Stomach (tissue), 9 donors: Measurements from ENCODE around the gene CFAP299. TPM values are rescaled to one million over a fixed set of nuclear protein-coding genes. Genes with fewer than 3 reads are reported as not detected.

ENCODE experiments used
- DNase-seq, 2 donors: peaks; one replicate each; pipeline versions ENCODE4 v3.0.0 to v3.0.0-alpha.2; 2013 to 2019
- H3K27ac ChIP-seq, 5 donors: fragments of 200-600 bp in 4 of 5; sonication (generic) in 4 of 5; one replicate each; pipeline ENCODE4 v1.5.1; 2013 to 2019; ENCODE audit warnings: mild to moderate bottlenecking in 1 of 5, moderate library complexity in 1 of 5
- H3K27me3 ChIP-seq, 3 donors: fragments of 200-600 bp; sonication (generic); one replicate each; pipeline ENCODE4 v1.5.1; 2017 to 2019; ENCODE audit warnings: mixed run types in 1 of 3
- H3K36me3 ChIP-seq, 4 donors: fragments of 200-600 bp; sonication (generic); 1 replicate in 3 of 4; 2 replicates in 1 of 4; pipeline ENCODE4 v1.5.1; 2016 to 2019
- H3K4me1 ChIP-seq, 4 donors: fragments of 200-600 bp; sonication (generic); one replicate each; pipeline ENCODE4 v1.5.1; 2016 to 2019
- H3K4me3 ChIP-seq, 4 donors: fragments of 200-600 bp; sonication (generic) in 3 of 4; one replicate each; pipeline ENCODE4 v1.5.1; 2016 to 2019; ENCODE audit warnings: mild to moderate bottlenecking in 1 of 4
- H3K9me3 ChIP-seq, 4 donors: fragments of 200-600 bp; sonication (generic); one replicate each; pipeline ENCODE4 v1.5.1; 2016 to 2019
- EP300 ChIP-seq: sonication (generic); formaldehyde crosslinking; IDR thresholded peaks from one replicate; pipeline ENCODE4 v1.6.1; 2017; ENCODE audit warnings: antibody characterized with exemption
- POLR2A ChIP-seq, 4 donors: fragments of 450-650 bp; IDR thresholded peaks; one replicate each; pipeline ENCODE4 v1.6.1; 2016; ENCODE audit warnings: antibody characterized with exemption in 4 of 4, control low read depth in 2 of 4, mild to moderate bottlenecking in 1 of 4, moderate library complexity in 1 of 4
- POLR2AphosphoS5 ChIP-seq, 3 donors: sonication (generic); formaldehyde crosslinking; IDR thresholded peaks; one replicate each; pipeline ENCODE4 v1.6.1; 2016; ENCODE audit warnings: antibody characterized with exemption in 3 of 3
- WGBS, 5 donors: extraction: QIAGEN DNeasy Blood & Tissue Kit in 3 of 5; methylation state at CpG; one replicate each; pipeline versions ENCODE4 v1.1.5 to v1.1.7; 2013 to 2018; 5-methylcytosine and 5-hydroxymethylcytosine counted together
- intact Hi-C: fragments of 100-400 bp; cut with DNase I; formaldehyde crosslinking; loops from one replicate; pipeline ENCODE4 v1.15.1; 2023; ENCODE audit warnings: low total_unique reads
- polyA plus RNA-seq, 3 donors: library from polyadenylated mRNA; stranded (reverse); fragments of 200-250 nt; gene quantifications; one replicate each; pipeline ENCODE4 v1.2.3, GENCODE V29; 2013
- total RNA-seq, 5 donors: library from RNA; depleted of rRNA; stranded (reverse); fragments of >200 nt; gene quantifications; one replicate each; pipeline versions ENCODE4 v1.1.0 to v1.2.3, GENCODE V29; 2014 to 2016
- TF ChIP-seq, protein P1 (sequence below), 7 experiments: fragments of 450-650 bp in 4 of 7; fragments of 200-600 bp in 3 of 7; sonication (generic) in 3 of 7; IDR thresholded peaks; one replicate each; pipeline ENCODE4 v1.5.1; 2016 to 2019; ENCODE audit warnings: antibody characterized with exemption in 7 of 7, control low read depth in 2 of 7, mild to moderate bottlenecking in 1 of 7
- donor health status: healthy with polysubstance abuse.
- donor health status: Bipolar disorder and iron deficiency.
- donor health status: healthy.

The CFAP299 gene
- total and polyA plus RNA-seq, 8 donors: 0.73 TPM; not detected in 7

DNA sequence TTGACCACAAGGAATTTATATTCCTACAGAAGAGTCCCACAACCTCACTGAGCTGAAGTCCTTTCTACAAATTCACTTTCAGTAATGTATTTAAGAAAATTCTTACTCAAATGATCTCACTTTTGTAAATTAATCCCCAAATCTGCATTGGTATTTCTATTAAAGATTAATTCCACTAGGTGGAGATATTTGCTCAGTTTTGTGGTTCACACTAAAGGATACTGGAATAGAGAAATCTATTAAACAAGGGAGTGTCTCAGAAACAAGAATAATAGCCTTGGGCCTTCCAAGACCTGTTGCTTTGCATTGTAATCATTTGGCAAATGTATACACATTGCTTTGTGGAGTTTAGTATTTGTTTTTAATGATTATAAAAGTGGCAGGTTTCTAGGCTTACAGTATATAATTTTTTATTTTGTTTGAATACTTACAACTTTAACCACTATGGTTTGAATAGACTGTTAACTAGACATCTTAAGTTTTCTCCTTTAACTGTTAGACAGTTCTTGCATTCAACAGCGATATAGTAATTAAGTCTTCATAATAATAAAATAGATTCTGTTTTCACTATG, 25.9 kb downstream of the CFAP299 start:
- WGBS, 5 donors: 53 to 85% (median 70%) methylated on average over 1 of the region's 1 CpG
- TF ChIP-seq, protein P1, sequence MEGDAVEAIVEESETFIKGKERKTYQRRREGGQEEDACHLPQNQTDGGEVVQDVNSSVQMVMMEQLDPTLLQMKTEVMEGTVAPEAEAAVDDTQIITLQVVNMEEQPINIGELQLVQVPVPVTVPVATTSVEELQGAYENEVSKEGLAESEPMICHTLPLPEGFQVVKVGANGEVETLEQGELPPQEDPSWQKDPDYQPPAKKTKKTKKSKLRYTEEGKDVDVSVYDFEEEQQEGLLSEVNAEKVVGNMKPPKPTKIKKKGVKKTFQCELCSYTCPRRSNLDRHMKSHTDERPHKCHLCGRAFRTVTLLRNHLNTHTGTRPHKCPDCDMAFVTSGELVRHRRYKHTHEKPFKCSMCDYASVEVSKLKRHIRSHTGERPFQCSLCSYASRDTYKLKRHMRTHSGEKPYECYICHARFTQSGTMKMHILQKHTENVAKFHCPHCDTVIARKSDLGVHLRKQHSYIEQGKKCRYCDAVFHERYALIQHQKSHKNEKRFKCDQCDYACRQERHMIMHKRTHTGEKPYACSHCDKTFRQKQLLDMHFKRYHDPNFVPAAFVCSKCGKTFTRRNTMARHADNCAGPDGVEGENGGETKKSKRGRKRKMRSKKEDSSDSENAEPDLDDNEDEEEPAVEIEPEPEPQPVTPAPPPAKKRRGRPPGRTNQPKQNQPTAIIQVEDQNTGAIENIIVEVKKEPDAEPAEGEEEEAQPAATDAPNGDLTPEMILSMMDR (IDR thresholded peaks at IDR 0.05): peak in 3 of 7 experiments; percentile 18 to 33 (median 22)
- TF ChIP-seq POLR2A (IDR thresholded peaks at IDR 0.05): no peak
- H3K27me3 ChIP-seq: peaks cover 0 to 17% (median 6%) of the 10 kb centered on the region in 3 donors
- no peak overlapping the region for H3K27ac ChIP-seq
- H3K36me3 ChIP-seq: no peaks in the 10 kb centered on the region
- no peaks in the 10 kb centered on the region for H3K4me1 ChIP-seq
- no peak overlapping the region for H3K4me3 ChIP-seq
- DNase-seq: peak in 1 of 2 donors; percentile 58
- no peaks in the 10 kb centered on the region for H3K9me3 ChIP-seq
- intact Hi-C loops: loop anchor here (5.0 kb wide), 1 partner anchor 626 kb away; no protein-coding TSS in a partner anchor

DNA sequence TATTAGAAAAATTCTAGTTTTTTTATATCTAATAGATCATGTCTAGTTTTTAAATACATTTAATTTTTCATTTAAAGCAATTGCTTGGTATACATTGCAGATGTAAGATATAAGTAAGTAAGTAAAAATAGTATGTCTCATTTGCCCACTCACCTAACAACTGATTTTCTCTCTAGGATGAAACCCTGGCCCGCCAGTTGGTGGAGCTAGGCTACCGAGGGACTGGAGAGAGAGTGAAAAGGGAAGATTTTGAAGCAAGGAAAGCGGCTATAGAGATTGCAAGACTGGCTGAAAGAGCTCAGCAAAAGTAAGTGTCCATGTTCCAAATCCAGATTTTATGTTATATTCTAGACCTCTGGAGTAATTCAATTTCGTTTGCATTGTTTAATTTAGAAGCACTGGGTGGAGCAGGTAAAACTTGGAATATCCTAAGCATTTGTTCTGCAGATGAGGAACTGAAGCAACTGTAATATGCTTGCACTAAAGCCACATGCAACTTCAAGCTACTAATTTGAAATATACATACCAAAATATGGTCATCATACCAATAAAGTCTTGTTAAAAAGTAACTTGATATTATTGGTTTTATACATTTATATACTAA, 27.1 kb downstream of the CFAP299 start:
- WGBS, 5 donors: 5 to 19% (median 10%) methylated on average over 4 of the region's 4 CpGs
- DNase-seq: peak in 1 of 2 donors; percentile 80
- Histone ChIP-seq H3K27me3 (peaks cover 0 to 17% (median 6%) of the 10 kb centered on the region in 3 donors), H3K9me3 (no peaks in the 10 kb centered on the region), H3K36me3 (no peaks in the 10 kb centered on the region), H3K27ac (no peak overlapping the region), H3K4me1 (no peaks in the 10 kb centered on the region), H3K4me3 (no peak overlapping the region)
- TF ChIP-seq, protein P1 (IDR thresholded peaks at IDR 0.05): peak in 3 of 7 experiments; percentile 18 to 32 (median 30)
- TF ChIP-seq POLR2AphosphoS5 (IDR thresholded peaks at IDR 0.05): no peak
- intact Hi-C loops: loop anchor here (5.0 kb wide), 1 partner anchor 625 kb away; no protein-coding TSS in a partner anchor

DNA sequence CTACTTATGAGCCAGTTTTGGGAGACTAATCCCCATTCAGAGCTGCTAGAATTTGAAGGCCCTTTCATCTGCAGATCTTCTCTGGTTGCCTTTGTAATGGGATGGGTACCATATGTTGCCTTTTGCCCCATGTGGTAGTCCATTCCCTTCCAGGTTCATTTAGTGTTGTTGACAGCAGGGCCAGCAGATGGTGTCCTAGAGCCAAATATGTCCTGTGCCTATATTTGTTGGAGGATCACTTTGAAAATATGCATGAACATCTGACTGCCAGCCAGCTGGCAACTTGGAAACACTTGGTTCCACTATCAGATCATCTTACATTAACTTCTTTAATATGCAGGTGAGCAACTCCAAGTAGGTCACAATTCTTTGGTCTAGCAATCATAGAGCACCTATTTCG, 30.4 kb downstream of the CFAP299 start:
- Histone ChIP-seq H3K36me3 (no peaks in the 10 kb centered on the region), H3K27me3 (peaks cover 0 to under 1% (median 0%) of the 10 kb centered on the region in 3 donors), H3K9me3 (peaks cover 0 to 8% (median 5%) of the 10 kb centered on the region in 4 donors), H3K4me3 (no peak overlapping the region), H3K27ac (no peak overlapping the region), H3K4me1 (no peaks in the 10 kb centered on the region)
- DNase-seq: peak; percentile 54 to 87
- peak in 1 of 3 donors; percentile 14 for TF ChIP-seq POLR2AphosphoS5 (IDR thresholded peaks at IDR 0.05)
- no peak for TF ChIP-seq POLR2A (IDR thresholded peaks at IDR 0.05)
- TF ChIP-seq, protein P1 (IDR thresholded peaks at IDR 0.05): peak in 5 of 7 experiments; percentile 22 to 67 (median 44)
- no peak for TF ChIP-seq EP300
- WGBS, 5 donors: 30 to 76% (median 38%) methylated on average over 1 of the region's 1 CpG
- intact Hi-C loops: no loop called here

DNA sequence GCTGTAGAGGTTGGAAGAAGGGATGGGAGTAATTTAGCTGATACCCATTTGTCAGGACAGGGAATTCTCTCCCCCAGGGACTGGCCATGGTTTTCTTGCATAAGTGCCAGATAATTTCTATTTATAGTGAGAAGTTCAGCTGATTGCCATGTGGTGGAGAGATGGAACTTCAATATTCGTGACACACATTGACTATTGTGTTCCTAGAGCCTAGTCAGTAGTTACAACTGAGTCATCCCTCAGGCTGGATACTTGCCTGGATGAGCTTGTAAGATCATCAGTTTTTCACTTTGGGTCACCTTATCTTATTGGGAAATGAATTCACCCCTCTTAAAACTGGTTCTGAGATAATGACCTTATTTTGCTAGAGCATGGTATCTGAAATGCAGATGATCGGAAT, 32.2 kb downstream of the CFAP299 start:
- WGBS, 5 donors: 77 to 87% (median 78%) methylated on average over 2 of the region's 2 CpGs
- no peaks in the 10 kb centered on the region for H3K4me1 ChIP-seq
- TF ChIP-seq EP300 (no peak), POLR2AphosphoS5 (IDR thresholded peaks at IDR 0.05) (no peak), POLR2A (IDR thresholded peaks at IDR 0.05) (no peak)
- TF ChIP-seq, protein P1 (IDR thresholded peaks at IDR 0.05): no peak

More for the DNA sequence above, 32.2 kb downstream of the CFAP299 start:
- Histone ChIP-seq H3K4me3 (no peak overlapping the region), H3K27ac (no peak overlapping the region), H3K27me3 (no peaks in the 10 kb centered on the region), H3K36me3 (no peaks in the 10 kb centered on the region), H3K9me3 (peaks cover 0 to 14% (median 8%) of the 10 kb centered on the region in 4 donors)
- DNase-seq: no peak
- intact Hi-C loops: no loop called here
